ENCODE measurements around the gene AKR1D1.

AKR1D1 gene

DNA sequence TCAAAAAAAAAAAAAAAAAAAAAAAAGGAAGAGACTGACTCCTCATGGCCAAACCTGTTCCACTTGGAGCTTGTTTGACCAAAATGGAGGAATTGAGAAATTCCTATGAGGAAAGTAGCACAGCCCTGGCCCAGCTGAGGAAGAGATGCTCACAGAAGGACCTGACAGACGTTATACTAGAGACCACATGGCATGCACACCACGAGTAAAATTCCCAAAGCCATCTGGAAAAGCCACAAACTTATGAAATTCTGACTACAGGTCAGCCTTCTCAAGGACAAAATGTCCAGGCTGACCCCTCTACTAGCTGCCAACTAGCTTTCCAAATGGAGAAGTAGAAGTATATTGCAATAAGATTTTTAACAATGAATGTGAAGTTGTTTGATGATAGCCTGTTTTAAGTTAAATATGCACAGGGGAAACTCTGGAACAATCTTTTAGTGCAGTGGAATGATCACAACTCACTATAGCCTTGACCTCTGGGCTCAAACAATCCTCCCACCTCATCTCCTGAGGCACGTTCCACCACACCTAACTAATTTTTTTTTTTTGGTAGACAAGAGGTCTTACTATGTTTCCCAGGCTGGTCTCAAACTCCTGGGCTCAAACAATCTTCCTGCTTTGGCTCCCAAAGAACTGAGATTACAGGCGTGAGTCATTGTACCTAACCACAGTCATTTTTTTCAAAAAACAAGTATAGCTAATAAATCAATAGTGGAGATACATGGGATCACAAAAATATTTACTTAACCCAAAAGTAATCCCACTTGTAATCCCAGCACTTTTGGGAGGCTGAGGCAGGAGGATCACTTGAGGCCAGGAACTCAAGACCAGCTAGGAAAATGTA, 75.7 kb downstream of the AKR1D1 start:
- TF ChIP-seq, protein P1, sequence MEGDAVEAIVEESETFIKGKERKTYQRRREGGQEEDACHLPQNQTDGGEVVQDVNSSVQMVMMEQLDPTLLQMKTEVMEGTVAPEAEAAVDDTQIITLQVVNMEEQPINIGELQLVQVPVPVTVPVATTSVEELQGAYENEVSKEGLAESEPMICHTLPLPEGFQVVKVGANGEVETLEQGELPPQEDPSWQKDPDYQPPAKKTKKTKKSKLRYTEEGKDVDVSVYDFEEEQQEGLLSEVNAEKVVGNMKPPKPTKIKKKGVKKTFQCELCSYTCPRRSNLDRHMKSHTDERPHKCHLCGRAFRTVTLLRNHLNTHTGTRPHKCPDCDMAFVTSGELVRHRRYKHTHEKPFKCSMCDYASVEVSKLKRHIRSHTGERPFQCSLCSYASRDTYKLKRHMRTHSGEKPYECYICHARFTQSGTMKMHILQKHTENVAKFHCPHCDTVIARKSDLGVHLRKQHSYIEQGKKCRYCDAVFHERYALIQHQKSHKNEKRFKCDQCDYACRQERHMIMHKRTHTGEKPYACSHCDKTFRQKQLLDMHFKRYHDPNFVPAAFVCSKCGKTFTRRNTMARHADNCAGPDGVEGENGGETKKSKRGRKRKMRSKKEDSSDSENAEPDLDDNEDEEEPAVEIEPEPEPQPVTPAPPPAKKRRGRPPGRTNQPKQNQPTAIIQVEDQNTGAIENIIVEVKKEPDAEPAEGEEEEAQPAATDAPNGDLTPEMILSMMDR (IDR thresholded peaks at IDR 0.05; ENCODE audit: low read depth, low read length, poor library complexity, severe bottlenecking): no peak
- no peak for TF ChIP-seq EZH2phosphoT487 (IDR thresholded peaks at IDR 0.05; ENCODE audit: borderline replicate concordance, low read length)
- Histone ChIP-seq H3F3A (ENCODE audit: control insufficient read depth, insufficient read depth) (no peaks in the 10 kb centered on the region), H3K9me3 (ENCODE audit: control insufficient read depth, insufficient read depth, low read length) (no peaks in the 10 kb centered on the region)

DNA sequence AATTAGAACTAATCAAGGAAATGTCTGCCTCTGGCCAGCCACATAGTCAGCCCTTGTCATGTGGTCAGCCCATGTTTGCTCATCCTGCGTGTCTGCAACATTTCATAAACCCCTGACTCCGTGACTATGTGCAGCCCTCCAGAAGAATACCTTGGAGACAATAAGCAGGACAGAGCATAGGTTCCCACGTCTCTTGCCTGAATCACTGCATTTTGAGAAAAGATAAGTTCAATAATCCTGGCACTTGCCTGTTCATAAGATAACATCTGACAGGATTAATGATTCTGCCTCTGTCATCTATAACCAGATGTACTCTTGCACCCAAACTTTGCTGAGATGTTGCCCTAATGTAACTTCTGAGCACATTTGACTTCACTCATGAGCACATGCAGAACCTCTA, 78.4 kb downstream of the AKR1D1 start:
- Histone ChIP-seq H3K27me3 (ENCODE audit: control insufficient read depth, low read length) (no peaks in the 10 kb centered on the region), H3K4me1 (ENCODE audit: control insufficient read depth, low read length) (no peaks in the 10 kb centered on the region), H3K9me2 (replicated peaks; ENCODE audit: control insufficient read depth, low read length) (no peaks in the 10 kb centered on the region), H3K9me3 (ENCODE audit: control insufficient read depth, insufficient read depth, low read length) (no peaks in the 10 kb centered on the region), H3K36me3 (ENCODE audit: control insufficient read depth, low read length) (no peaks in the 10 kb centered on the region), H3F3A (ENCODE audit: control insufficient read depth, insufficient read depth) (no peaks in the 10 kb centered on the region), H3K4me3 (ENCODE audit: low read length) (no peak overlapping the region), H3K27ac (ENCODE audit: low read depth, low read length) (no peak overlapping the region), H4K20me1 (ENCODE audit: control insufficient read depth, insufficient read depth, low read depth, low read length) (no peaks in the 10 kb centered on the region), H3K79me2 (ENCODE audit: control insufficient read depth, low read length) (no peaks in the 10 kb centered on the region), H3K4me2 (ENCODE audit: low read length) (no peak overlapping the region)
- TF ChIP-seq EZH2phosphoT487 (IDR thresholded peaks at IDR 0.05; ENCODE audit: borderline replicate concordance, low read length): no peak
- TF ChIP-seq, protein P1 (IDR thresholded peaks at IDR 0.05; ENCODE audit: low read depth, low read length, poor library complexity, severe bottlenecking): no peak

More for the DNA sequence above, 75.7 kb downstream of the AKR1D1 start:
- no peaks in the 10 kb centered on the region for H4K20me1 ChIP-seq (ENCODE audit: control insufficient read depth, insufficient read depth, low read depth, low read length)
- H3K4me3 ChIP-seq (ENCODE audit: low read length): no peak overlapping the region
- no peaks in the 10 kb centered on the region for H3K36me3 ChIP-seq (ENCODE audit: control insufficient read depth, low read length)
- no peaks in the 10 kb centered on the region for H3K9me2 ChIP-seq (replicated peaks; ENCODE audit: control insufficient read depth, low read length)
- no peaks in the 10 kb centered on the region for H3K27me3 ChIP-seq (ENCODE audit: control insufficient read depth, low read length)
- no peak overlapping the region for H3K4me2 ChIP-seq (ENCODE audit: low read length)
- no peaks in the 10 kb centered on the region for H3K79me2 ChIP-seq (ENCODE audit: control insufficient read depth, low read length)
- H3K27ac ChIP-seq (ENCODE audit: low read depth, low read length): no peak overlapping the region
- no peaks in the 10 kb centered on the region for H3K4me1 ChIP-seq (ENCODE audit: control insufficient read depth, low read length)

DNA sequence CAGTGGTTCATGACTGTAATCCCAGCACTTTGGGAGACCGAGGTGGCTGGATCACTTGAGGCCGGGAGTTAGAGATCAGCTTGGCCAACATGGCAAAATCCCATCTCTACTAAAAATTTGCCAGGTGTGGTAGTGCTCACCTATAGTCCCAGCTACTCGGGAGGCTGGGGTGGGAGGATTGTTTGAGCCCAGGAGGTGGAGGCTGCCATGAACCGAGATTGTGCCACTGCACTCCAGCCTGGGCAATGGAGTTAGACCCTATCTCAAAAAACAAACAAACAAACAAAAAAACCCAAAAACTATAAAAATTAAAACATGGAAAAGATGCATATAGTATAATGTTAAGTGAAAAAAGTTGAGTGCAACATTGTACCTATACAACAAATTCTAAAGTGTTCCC, 81.4 kb downstream of the AKR1D1 start:
- H3K4me1 ChIP-seq (ENCODE audit: control insufficient read depth, low read length): no peaks in the 10 kb centered on the region
- no peaks in the 10 kb centered on the region for H3K9me2 ChIP-seq (replicated peaks; ENCODE audit: control insufficient read depth, low read length)
- no peaks in the 10 kb centered on the region for H3K27me3 ChIP-seq (ENCODE audit: control insufficient read depth, low read length)
- no peaks in the 10 kb centered on the region for H3K36me3 ChIP-seq (ENCODE audit: control insufficient read depth, low read length)
- H3K9me3 ChIP-seq (ENCODE audit: control insufficient read depth, insufficient read depth, low read length): no peaks in the 10 kb centered on the region
- H3K4me2 ChIP-seq (ENCODE audit: low read length): no peak overlapping the region
- no peak overlapping the region for H3K4me3 ChIP-seq (ENCODE audit: low read length)
- TF ChIP-seq, protein P1 (IDR thresholded peaks at IDR 0.05; ENCODE audit: low read depth, low read length, poor library complexity, severe bottlenecking): no peak
- no peak for TF ChIP-seq EZH2phosphoT487 (IDR thresholded peaks at IDR 0.05; ENCODE audit: borderline replicate concordance, low read length)
- H3F3A ChIP-seq (ENCODE audit: control insufficient read depth, insufficient read depth): no peaks in the 10 kb centered on the region
- H3K27ac ChIP-seq (ENCODE audit: low read depth, low read length): no peak overlapping the region
- no peaks in the 10 kb centered on the region for H3K79me2 ChIP-seq (ENCODE audit: control insufficient read depth, low read length)
- no peaks in the 10 kb centered on the region for H4K20me1 ChIP-seq (ENCODE audit: control insufficient read depth, insufficient read depth, low read depth, low read length)
